GM12873 (cell line): ENCODE measurements around the gene HS2ST1.

Experiments
- TF ChIP-seq, protein P1 (sequence below): IDR thresholded peaks from 2 replicates; pipeline ENCODE4 v1.5.1; 2012; ENCODE audit warnings: low read depth, mild to moderate bottlenecking, moderate library complexity, low read length, control low read depth; ENCODE audit not compliant: insufficient read depth; ENCODE audit errors: missing control alignments

The HS2ST1 gene

DNA sequence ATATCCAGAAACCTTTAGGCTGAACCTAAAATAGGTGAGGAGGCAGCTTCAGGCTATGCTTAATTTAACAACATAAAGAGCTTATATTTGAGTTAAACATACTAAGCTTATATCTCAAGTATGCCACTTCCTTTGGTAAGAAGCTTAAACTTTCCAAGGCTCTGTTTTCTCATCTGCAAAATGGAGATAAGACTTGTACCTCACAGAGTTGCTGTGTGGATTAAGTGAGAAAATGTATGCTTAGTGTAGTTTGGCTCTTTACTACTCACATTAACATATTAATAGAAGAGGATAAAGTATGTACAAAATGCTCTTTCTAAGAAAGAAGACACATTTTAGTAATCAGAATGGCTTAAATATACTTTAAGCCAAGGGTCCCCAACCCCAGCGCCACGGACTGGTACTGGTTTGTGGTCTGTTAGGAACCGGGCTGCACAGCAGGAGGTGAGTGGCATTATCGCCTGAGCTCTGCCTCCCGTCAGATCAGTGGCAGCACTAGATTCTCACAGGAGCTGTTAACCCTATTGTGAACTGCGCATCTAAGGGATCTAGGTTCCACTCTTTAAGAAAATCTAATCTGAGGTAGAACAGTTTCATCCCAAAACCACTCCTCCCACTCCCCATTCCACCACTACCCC, 77.2 kb downstream of the HS2ST1 start:
- TF ChIP-seq, protein P1, sequence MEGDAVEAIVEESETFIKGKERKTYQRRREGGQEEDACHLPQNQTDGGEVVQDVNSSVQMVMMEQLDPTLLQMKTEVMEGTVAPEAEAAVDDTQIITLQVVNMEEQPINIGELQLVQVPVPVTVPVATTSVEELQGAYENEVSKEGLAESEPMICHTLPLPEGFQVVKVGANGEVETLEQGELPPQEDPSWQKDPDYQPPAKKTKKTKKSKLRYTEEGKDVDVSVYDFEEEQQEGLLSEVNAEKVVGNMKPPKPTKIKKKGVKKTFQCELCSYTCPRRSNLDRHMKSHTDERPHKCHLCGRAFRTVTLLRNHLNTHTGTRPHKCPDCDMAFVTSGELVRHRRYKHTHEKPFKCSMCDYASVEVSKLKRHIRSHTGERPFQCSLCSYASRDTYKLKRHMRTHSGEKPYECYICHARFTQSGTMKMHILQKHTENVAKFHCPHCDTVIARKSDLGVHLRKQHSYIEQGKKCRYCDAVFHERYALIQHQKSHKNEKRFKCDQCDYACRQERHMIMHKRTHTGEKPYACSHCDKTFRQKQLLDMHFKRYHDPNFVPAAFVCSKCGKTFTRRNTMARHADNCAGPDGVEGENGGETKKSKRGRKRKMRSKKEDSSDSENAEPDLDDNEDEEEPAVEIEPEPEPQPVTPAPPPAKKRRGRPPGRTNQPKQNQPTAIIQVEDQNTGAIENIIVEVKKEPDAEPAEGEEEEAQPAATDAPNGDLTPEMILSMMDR, result no peak

DNA sequence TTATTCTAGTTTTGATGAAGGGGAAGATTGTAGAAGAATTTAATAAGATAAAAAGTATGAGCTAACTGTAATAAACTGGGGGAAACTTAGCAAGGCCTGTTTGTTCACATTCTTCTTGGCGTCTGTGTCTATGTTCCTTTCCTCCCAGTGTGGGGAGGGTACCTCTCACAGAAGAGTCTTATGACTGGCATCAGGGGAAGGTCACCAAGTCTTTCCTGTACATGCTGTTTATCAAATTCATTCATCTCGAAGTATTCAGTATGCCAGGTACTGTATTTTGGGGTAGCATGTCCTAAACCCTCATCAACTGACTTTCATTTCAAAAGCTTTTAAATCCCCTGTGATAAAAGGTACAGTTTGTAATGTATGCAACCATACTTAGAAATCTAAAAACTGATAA, 78.4 kb downstream of the HS2ST1 start:
- TF ChIP-seq, protein P1, result no peak

DNA sequence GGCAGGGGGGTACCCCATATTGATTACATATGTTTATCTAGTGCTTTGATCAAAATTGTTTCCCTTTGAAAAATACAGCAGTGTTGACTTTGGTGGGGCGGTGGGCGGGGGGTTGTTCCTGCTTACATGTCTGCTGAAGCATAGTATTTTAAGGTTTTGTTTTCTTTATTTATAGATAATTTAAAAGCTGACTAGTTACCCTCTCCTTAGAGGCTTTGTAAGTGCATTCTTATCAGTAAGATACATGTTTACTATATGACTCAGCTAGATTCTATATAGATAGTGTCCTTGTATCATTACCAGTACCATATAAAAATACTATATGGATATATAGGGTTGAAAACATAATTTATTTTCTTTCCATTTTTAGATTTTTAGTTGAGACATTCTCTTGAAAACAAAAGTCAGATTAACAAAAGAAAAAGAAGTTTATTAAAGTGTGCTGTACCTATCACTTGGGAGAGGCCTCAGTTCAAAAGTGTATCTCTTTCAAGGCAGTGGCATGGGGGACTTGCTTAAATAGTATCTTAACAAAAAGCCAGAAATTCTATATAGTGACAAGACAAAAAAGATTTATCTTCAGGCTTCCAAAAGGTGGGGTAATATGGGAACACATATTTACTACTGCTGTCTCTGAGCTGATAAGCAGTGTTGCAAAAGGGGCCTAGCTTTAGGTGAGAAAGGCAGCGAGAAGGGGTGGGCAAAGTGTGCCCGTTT, 79.0 kb downstream of the HS2ST1 start:
- TF ChIP-seq, protein P1, result no peak

DNA sequence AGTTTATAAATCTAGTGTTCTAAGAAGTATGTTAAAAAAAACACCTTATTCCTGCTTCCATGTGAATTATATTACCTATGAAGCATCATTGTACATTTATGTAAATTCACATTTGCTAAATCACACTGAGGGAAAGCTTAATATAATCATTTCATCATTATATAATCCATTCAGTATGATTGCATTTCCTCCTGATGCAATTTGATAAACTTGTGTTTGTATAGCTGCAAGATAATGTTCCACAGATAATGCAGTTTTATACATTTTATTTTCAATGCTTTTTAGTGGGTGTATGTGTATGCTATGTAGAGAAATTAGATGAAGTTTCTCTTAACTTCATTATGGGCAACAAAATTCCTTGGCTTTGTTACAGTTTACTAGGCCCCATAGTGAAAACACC, 79.6 kb downstream of the HS2ST1 start:
- TF ChIP-seq, protein P1, result no peak

DNA sequence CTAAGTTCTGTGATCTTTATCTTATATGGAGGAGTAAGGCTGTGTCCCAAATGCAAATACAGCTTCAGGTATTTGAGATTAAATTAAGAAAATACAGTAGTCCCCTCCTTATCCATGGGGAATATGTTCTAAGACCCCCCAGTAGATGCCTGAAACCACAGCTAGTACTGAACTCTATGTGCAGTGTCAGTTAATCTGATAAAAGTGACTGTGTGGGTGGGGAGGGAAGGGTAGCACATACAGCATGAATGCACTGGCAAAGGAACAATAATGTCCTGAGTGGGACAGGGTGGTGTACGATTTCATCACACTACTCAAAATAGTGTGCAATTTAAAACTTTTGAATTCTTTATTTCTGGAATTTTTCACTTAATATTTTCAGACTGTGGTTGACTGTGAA, 83.1 kb downstream of the HS2ST1 start:
- TF ChIP-seq, protein P1, result no peak

DNA sequence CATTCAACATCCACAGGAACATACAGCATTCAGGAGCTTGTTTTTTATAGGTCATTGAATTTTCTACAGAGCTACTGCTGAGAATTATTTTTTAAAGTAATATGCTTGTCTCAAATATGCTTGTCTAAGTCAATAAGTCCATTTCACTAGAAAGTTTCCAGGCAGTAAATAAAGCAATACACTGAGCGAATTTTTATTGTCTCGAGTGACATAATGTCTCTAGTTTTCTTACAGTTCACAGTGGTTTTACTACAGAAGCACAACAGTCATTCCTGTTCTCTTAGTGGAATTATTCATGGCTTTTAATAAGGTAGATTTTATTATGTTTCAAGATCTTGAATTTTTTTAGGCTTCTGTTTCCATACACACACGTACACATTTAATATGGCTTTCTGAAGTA, 83.8 kb downstream of the HS2ST1 start:
- TF ChIP-seq, protein P1, result no peak

DNA sequence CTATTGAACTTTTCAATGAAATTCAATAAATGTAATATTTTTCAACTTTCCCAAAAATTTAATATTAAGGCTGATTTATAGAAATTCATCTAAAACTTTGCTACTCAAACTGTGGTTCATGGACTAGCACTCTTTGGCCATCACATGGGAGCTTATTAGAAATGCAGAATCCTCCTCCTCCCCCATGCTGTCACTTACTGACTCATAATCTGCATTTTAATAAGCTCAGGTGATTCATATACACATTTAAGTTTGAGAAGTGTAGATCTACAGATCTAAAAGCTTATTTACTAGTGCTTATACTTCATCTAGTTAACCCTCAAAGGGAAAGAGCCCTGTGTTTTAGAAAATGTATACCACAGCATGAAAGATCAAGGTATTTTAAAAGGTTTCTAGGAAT, 84.3 kb downstream of the HS2ST1 start:
- TF ChIP-seq, protein P1, result no peak
